MM.1S (cell line): ENCODE measurements around the gene BPIFB3.

Source experiments
- CTCF ChIP-seq: fragments of 300-600 bp; sonication (generic); IDR thresholded peaks from 2 replicates; pipeline ENCODE4 v1.5.1; 2016; ENCODE audit warnings: antibody characterized with exemption, low read length, mixed read lengths
- EZH2phosphoT487 ChIP-seq: fragments of 300-600 bp; sonication (generic); IDR thresholded peaks from 2 replicates; pipeline ENCODE4 v1.6.1; 2018; ENCODE audit warnings: antibody characterized with exemption, low read length

- TF ChIP-seq CTCF, result no peak
- no peak for TF ChIP-seq EZH2phosphoT487
These were observed 31.8 kb upstream of the BPIFB3 start for GRCh38 chr20:33021879-33022278.
